Stomach (tissue), 9 donors: ENCODE measurements around the gene KRTCAP3. TPM values are rescaled to one million over a fixed set of nuclear protein-coding genes. Genes with fewer than 3 reads are reported as not detected.

Source experiments
- DNase-seq, 2 donors: peaks; one replicate each; pipeline versions ENCODE4 v3.0.0 to v3.0.0-alpha.2; 2013 to 2019
- H3K27ac ChIP-seq, 5 donors: fragments of 200-600 bp in 4 of 5; sonication (generic) in 4 of 5; one replicate each; pipeline ENCODE4 v1.5.1; 2013 to 2019; ENCODE audit warnings: mild to moderate bottlenecking in 1 of 5, moderate library complexity in 1 of 5
- H3K27me3 ChIP-seq, 3 donors: fragments of 200-600 bp; sonication (generic); one replicate each; pipeline ENCODE4 v1.5.1; 2017 to 2019; ENCODE audit warnings: mixed run types in 1 of 3
- H3K36me3 ChIP-seq, 4 donors: fragments of 200-600 bp; sonication (generic); 1 replicate in 3 of 4; 2 replicates in 1 of 4; pipeline ENCODE4 v1.5.1; 2016 to 2019
- H3K4me1 ChIP-seq, 4 donors: fragments of 200-600 bp; sonication (generic); one replicate each; pipeline ENCODE4 v1.5.1; 2016 to 2019
- H3K4me3 ChIP-seq, 4 donors: fragments of 200-600 bp; sonication (generic) in 3 of 4; one replicate each; pipeline ENCODE4 v1.5.1; 2016 to 2019; ENCODE audit warnings: mild to moderate bottlenecking in 1 of 4
- H3K9me3 ChIP-seq, 4 donors: fragments of 200-600 bp; sonication (generic); one replicate each; pipeline ENCODE4 v1.5.1; 2016 to 2019
- CTCF ChIP-seq, 7 experiments: fragments of 450-650 bp in 4 of 7; fragments of 200-600 bp in 3 of 7; sonication (generic) in 3 of 7; IDR thresholded peaks; one replicate each; pipeline ENCODE4 v1.5.1; 2016 to 2019; ENCODE audit warnings: antibody characterized with exemption in 7 of 7, control low read depth in 2 of 7, mild to moderate bottlenecking in 1 of 7
- EP300 ChIP-seq: sonication (generic); formaldehyde crosslinking; IDR thresholded peaks from one replicate; pipeline ENCODE4 v1.6.1; 2017; ENCODE audit warnings: antibody characterized with exemption
- POLR2A ChIP-seq, 4 donors: fragments of 450-650 bp; IDR thresholded peaks; one replicate each; pipeline ENCODE4 v1.6.1; 2016; ENCODE audit warnings: antibody characterized with exemption in 4 of 4, control low read depth in 2 of 4, mild to moderate bottlenecking in 1 of 4, moderate library complexity in 1 of 4
- POLR2AphosphoS5 ChIP-seq, 3 donors: sonication (generic); formaldehyde crosslinking; IDR thresholded peaks; one replicate each; pipeline ENCODE4 v1.6.1; 2016; ENCODE audit warnings: antibody characterized with exemption in 3 of 3
- WGBS, 5 donors: extraction: QIAGEN DNeasy Blood & Tissue Kit in 3 of 5; methylation state at CpG; one replicate each; pipeline versions ENCODE4 v1.1.5 to v1.1.7; 2013 to 2018; 5-methylcytosine and 5-hydroxymethylcytosine counted together
- intact Hi-C: fragments of 100-400 bp; cut with DNase I; formaldehyde crosslinking; loops from one replicate; pipeline ENCODE4 v1.15.1; 2023; ENCODE audit warnings: low total_unique reads
- polyA plus RNA-seq, 3 donors: library from polyadenylated mRNA; stranded (reverse); fragments of 200-250 nt; gene quantifications; one replicate each; pipeline ENCODE4 v1.2.3, GENCODE V29; 2013
- total RNA-seq, 5 donors: library from RNA; depleted of rRNA; stranded (reverse); fragments of >200 nt; gene quantifications; one replicate each; pipeline versions ENCODE4 v1.1.0 to v1.2.3, GENCODE V29; 2014 to 2016
- donor health status: healthy with polysubstance abuse.
- donor health status: Bipolar disorder and iron deficiency.
- donor health status: healthy.

Gene KRTCAP3
- total and polyA plus RNA-seq, 8 donors = 16.5 to 140 (median 62.2) TPM; not detected in 1

DNA sequence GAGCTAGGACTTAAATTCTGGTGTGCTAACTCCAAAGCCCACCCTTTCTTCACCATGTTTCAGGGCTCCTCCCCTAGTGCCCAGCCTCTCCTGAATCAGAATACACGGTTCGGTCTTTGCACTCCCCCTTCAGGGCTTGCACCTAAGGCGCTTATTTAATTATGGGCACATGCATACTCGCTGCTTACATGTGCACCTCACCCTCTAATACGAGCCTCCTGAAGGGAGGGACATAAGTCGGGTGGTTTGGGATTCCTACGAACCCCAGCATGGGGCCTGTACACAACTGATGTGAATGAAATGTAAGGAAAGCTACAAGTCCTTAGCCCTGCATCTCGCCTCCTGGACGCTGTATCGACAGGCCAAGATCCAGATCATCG, 46.9 kb downstream of the KRTCAP3 start:
- Histone ChIP-seq H3K4me1 (peaks cover 6 to 36% (median 25%) of the 10 kb centered on the region in 4 donors), H3K9me3 (no peaks in the 10 kb centered on the region), H3K36me3 (peaks cover 0 to 23% (median 12%) of the 10 kb centered on the region in 4 donors), H3K4me3 (peak overlapping the region; percentile 55 to 66 (median 58)), H3K27me3 (peaks cover 0 to 4% (median 0%) of the 10 kb centered on the region in 3 donors), H3K27ac (peak overlapping the region; percentile 6 to 87 (median 77))
- no peak for TF ChIP-seq POLR2AphosphoS5 (IDR thresholded peaks at IDR 0.05)
- no peak for TF ChIP-seq POLR2A (IDR thresholded peaks at IDR 0.05)
- TF ChIP-seq EP300 = no peak
- no peak for TF ChIP-seq CTCF (IDR thresholded peaks at IDR 0.05)
- DNase-seq = peak in 1 of 2 donors; percentile 62
- WGBS, 5 donors = 1 to 3% (median 3%) methylated on average over 11 of the region's 11 CpGs
- intact Hi-C loops = no loop called here

- Histone ChIP-seq H3K27ac (peak within 1 kb of the TSS; percentile 21 to 87 (median 77)), H3K9me3 (no peaks in the 10 kb centered on the region), H3K4me3 (peak within 1 kb of the TSS; percentile 55 to 66 (median 58)), H3K27me3 (peaks cover 0 to 11% (median 0%) of the 10 kb centered on the region in 3 donors), H3K4me1 (peaks cover 6 to 43% (median 31%) of the 10 kb centered on the region in 4 donors), H3K36me3 (peaks cover 0 to 16% (median 6%) of the 10 kb centered on the region in 4 donors)
- WGBS, 5 donors = 6 to 9% (median 7%) methylated on average over 41 to 43 of the region's 43 CpGs
- DNase-seq = peak; percentile 100
- TF ChIP-seq CTCF (IDR thresholded peaks at IDR 0.05) (peak in 1 of 7 experiments; percentile 6), POLR2AphosphoS5 (IDR thresholded peaks at IDR 0.05) (peak; percentile 92 to 93 (median 93)), EP300 (no peak), POLR2A (IDR thresholded peaks at IDR 0.05) (peak in 2 of 4 donors; percentile 24 to 62)
- intact Hi-C loops = no loop called here
Measured at GRCh38 chr2:27489498-27490397, 47.6 kb downstream of the KRTCAP3 start, which contains the start of gene IFT172. IFT172 (minus strand) TSS chr2:27489743; CDS start chr2:27489653, 90 bp downstream.

- Histone ChIP-seq H3K36me3 (peaks cover 0 to 7% (median 0%) of the 10 kb centered on the region in 4 donors), H3K4me1 (peaks cover 6 to 52% (median 44%) of the 10 kb centered on the region in 4 donors), H3K27me3 (peaks cover 0 to 23% (median 3%) of the 10 kb centered on the region in 3 donors), H3K27ac (no peak overlapping the region), H3K9me3 (no peaks in the 10 kb centered on the region), H3K4me3 (no peak overlapping the region)
- TF ChIP-seq POLR2A (IDR thresholded peaks at IDR 0.05) = no peak
- TF ChIP-seq CTCF (IDR thresholded peaks at IDR 0.05) = no peak
- TF ChIP-seq POLR2AphosphoS5 (IDR thresholded peaks at IDR 0.05) = no peak
- no peak for TF ChIP-seq EP300
- WGBS, 5 donors = 90 to 92% (median 90%) methylated on average over 4 of the region's 4 CpGs
- intact Hi-C loops = no loop called here
- no peak for DNase-seq
Measured at GRCh38 chr2:27492557-27492956, 50.4 kb downstream of the KRTCAP3 start.

GRCh38 chr2:27493948-27494283, 51.7 kb downstream of the KRTCAP3 start:
- H3K9me3 ChIP-seq = no peaks in the 10 kb centered on the region
- H3K27ac ChIP-seq = peak overlapping the region in 2 of 5 donors; percentile 47 to 80
- H3K4me3 ChIP-seq = peak overlapping the region in 2 of 4 donors; percentile 60 to 74
- peaks cover 2 to 38% (median 37%) of the 10 kb centered on the region in 4 donors for H3K4me1 ChIP-seq
- intact Hi-C loops = no loop called here
- no peak for DNase-seq
- peaks cover 0 to 23% (median 3%) of the 10 kb centered on the region in 3 donors for H3K27me3 ChIP-seq
- TF ChIP-seq POLR2AphosphoS5 (IDR thresholded peaks at IDR 0.05) (no peak), POLR2A (IDR thresholded peaks at IDR 0.05) (no peak), EP300 (no peak), CTCF (IDR thresholded peaks at IDR 0.05) (no peak)
- 87 to 95% (median 93%) methylated on average over 8 to 13 of the region's 13 CpGs for WGBS, 5 donors
- peaks cover 0 to 7% (median 0%) of the 10 kb centered on the region in 4 donors for H3K36me3 ChIP-seq
